HepG2 (cell line): ENCODE data around the gene RGS19. TPM values are rescaled to one million over a fixed set of nuclear protein-coding genes. Genes with fewer than 3 reads are reported as not detected.

ENCODE experiments used
- AGO2 ChIP-seq: fragments of 200-400 bp; formaldehyde crosslinking; optimal IDR thresholded peaks from 2 replicates; pipeline ENCODE3; 2017; ENCODE audit warnings: mild to moderate bottlenecking, low read depth, low read length, moderate library complexity
- CREM ChIP-seq, 2 experiments: sonication (generic) in 1 of 2; formaldehyde crosslinking in 1 of 2; IDR thresholded peaks; 2 replicates each; pipeline versions ENCODE4 v1.4.0 to v1.6.1; 2016 to 2020; ENCODE audit warnings: antibody characterized with exemption in 1 of 2, mild to moderate bottlenecking in 1 of 2, missing genetic modification reagents in 1 of 2
- GRHL1 ChIP-seq: sonication (generic); formaldehyde crosslinking; conservative IDR thresholded peaks from 2 replicates; pipeline ENCODE4 v1.8.0; 2022; ENCODE audit warnings: missing genetic modification reagents
- HMG20A ChIP-seq: IDR thresholded peaks from 2 replicates; pipeline ENCODE4 v1.6.1; 2016; ENCODE audit warnings: borderline replicate concordance
- IKZF4 ChIP-seq: sonication (generic); formaldehyde crosslinking; IDR thresholded peaks from 2 replicates; pipeline ENCODE4 v1.5.1; 2020; ENCODE audit warnings: borderline replicate concordance, mild to moderate bottlenecking, low read depth, missing genetic modification reagents; ENCODE audit errors: not compliant biosample characterization
- KAT2B ChIP-seq: fragments of 150-350 bp; IDR thresholded peaks from 2 replicates; pipeline ENCODE4 v1.6.1; 2014; ENCODE audit warnings: low read depth, low read length, borderline replicate concordance
- KLF11 ChIP-seq: IDR thresholded peaks from 2 replicates; pipeline ENCODE4 v1.6.1; 2016; ENCODE audit warnings: missing compliant biosample characterization
- MTERF4 ChIP-seq: sonication (generic); formaldehyde crosslinking; IDR thresholded peaks from 2 replicates; pipeline ENCODE4 v1.8.0; 2023; ENCODE audit warnings: mild to moderate bottlenecking, missing genetic modification reagents
- PHB2 ChIP-seq: fragments of 450-650 bp; IDR thresholded peaks from 2 replicates; pipeline ENCODE4 v1.6.1; 2018; ENCODE audit not compliant: partially characterized antibody
- PLSCR1 ChIP-seq: sonication (generic); formaldehyde crosslinking; IDR thresholded peaks from 2 replicates; pipeline ENCODE4 v1.5.0; 2020; ENCODE audit warnings: missing genetic modification reagents, mild to moderate bottlenecking, borderline replicate concordance
- RAD51 ChIP-seq: fragments of 450-650 bp; IDR thresholded peaks from 2 replicates; pipeline ENCODE4 v1.6.1; 2016; ENCODE audit warnings: borderline replicate concordance
- RBM22 ChIP-seq: fragments of 200-400 bp; formaldehyde crosslinking; optimal IDR thresholded peaks from 2 replicates; pipeline ENCODE3; 2017; ENCODE audit warnings: mild to moderate bottlenecking, low read length, moderate library complexity
- SAP130 ChIP-seq: IDR thresholded peaks from 2 replicates; pipeline ENCODE4 v1.6.1; 2016; ENCODE audit warnings: low read depth
- SIX4 ChIP-seq: sonication (generic); formaldehyde crosslinking; IDR thresholded peaks from 2 replicates; pipeline ENCODE4 v1.4.0; 2020; ENCODE audit warnings: missing genetic modification reagents
- SUZ12 ChIP-seq: fragments of 150-350 bp; IDR thresholded peaks from 2 replicates; pipeline ENCODE4 v1.6.1; 2014; ENCODE audit warnings: low read depth, low read length
- TARDBP ChIP-seq: sonication (generic); formaldehyde crosslinking; IDR thresholded peaks from 2 replicates; pipeline ENCODE4 v1.8.0; 2022; ENCODE audit warnings: mild to moderate bottlenecking, missing genetic modification reagents
- TERF1 ChIP-seq: sonication (generic); formaldehyde crosslinking; IDR thresholded peaks from 2 replicates; pipeline ENCODE4 v1.8.0; 2022; ENCODE audit warnings: mild to moderate bottlenecking, missing genetic modification reagents, moderate library complexity
- ZMAT5 ChIP-seq: sonication (generic); formaldehyde crosslinking; IDR thresholded peaks from 2 replicates; pipeline ENCODE4 v1.5.0; 2020; ENCODE audit warnings: mild to moderate bottlenecking, low read depth, missing genetic modification reagents, borderline replicate concordance
- ZNF121 ChIP-seq: sonication (generic); formaldehyde crosslinking; IDR thresholded peaks from 2 replicates; pipeline ENCODE4 v1.5.0; 2020; ENCODE audit warnings: mild to moderate bottlenecking, missing genetic modification reagents
- ZNF251 ChIP-seq: sonication (generic); formaldehyde crosslinking; IDR thresholded peaks from 2 replicates; pipeline ENCODE4 v1.9.0; 2021; ENCODE audit warnings: mild to moderate bottlenecking, missing genetic modification reagents
- ZNF674 ChIP-seq: sonication (generic); formaldehyde crosslinking; IDR thresholded peaks from 2 replicates; pipeline ENCODE4 v1.5.0; 2020; ENCODE audit warnings: low read depth, mild to moderate bottlenecking, missing genetic modification reagents
- ZNF879 ChIP-seq: sonication (generic); formaldehyde crosslinking; IDR thresholded peaks from 2 replicates; pipeline ENCODE4 v1.8.1; 2023; ENCODE audit warnings: missing genetic modification reagents
- ZNF883 ChIP-seq: sonication (generic); formaldehyde crosslinking; IDR thresholded peaks from 2 replicates; pipeline ENCODE4 v1.5.1; 2020; ENCODE audit warnings: mild to moderate bottlenecking, missing genetic modification reagents; ENCODE audit errors: not compliant biosample characterization
- ZSCAN31 ChIP-seq: sonication (generic); formaldehyde crosslinking; IDR thresholded peaks from 2 replicates; pipeline ENCODE4 v1.5.0; 2020; ENCODE audit warnings: low read depth, mild to moderate bottlenecking, missing genetic modification reagents
- polyA plus RNA-seq, 8 experiments: library from polyadenylated mRNA; depleted of rRNA in 3 of 8; stranded (reverse) in 7 of 8; unstranded in 1 of 8; fragments of >200 nt; fragmentation: Illumina TruSeq in 4 of 8; extraction: Trizol in 4 of 8; gene quantifications; 2 replicates each; pipeline versions ENCODE4 v1.2.1 to v1.2.3, GENCODE V29; 2011 to 2016; ENCODE audit warnings: low read depth in 4 of 8, missing spikeins in 1 of 8, mixed read lengths in 1 of 8; ENCODE audit not compliant: insufficient read depth in 1 of 8
- total RNA-seq, 5 experiments: library from RNA; depleted of rRNA; stranded (reverse); fragments of >200 nt; fragmentation: Illumina TruSeq; extraction: Trizol; gene quantifications; 2 replicates each; pipeline ENCODE4 v1.2.3, GENCODE V29; 2016; ENCODE audit warnings: low read depth in 1 of 5
- TF ChIP-seq, protein P1 (sequence below): sonication (generic); formaldehyde crosslinking; IDR thresholded peaks from 2 replicates; pipeline ENCODE4 v1.4.0; 2020; ENCODE audit warnings: mild to moderate bottlenecking, missing genetic modification reagents

The RGS19 gene
- total and polyA plus RNA-seq, 2 of the 13 experiments (the other 11 are each of a cell fraction or from before 2014, with no cell fraction given), result 10.7 to 11.9 TPM

DNA sequence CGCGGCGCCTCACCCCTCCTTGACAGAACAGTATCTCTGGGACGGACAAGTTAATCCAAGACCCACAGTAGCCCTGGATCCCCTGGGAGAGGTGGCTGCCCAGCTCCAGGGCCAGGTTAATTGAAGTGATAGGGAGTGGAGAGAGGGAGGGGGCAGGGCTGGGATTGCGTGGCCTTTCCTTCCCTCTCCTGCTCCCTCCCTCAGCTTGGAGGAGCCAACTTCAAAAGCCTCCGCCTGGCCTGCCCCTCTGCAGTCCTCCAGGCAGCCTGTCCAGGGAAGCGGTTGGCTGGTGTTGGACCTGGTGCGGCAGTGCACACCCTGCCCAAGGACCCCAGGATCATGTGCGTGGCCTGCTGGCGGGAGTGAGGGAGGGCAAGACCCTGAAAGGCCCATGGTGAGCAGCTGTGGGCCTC, 43.4 kb downstream of the RGS19 start, which contains the start of gene C20orf204 (continued):
- TF ChIP-seq CREM (IDR thresholded peaks at IDR 0.05) (no peak), CREM (CRISPR knock-in tag; IDR thresholded peaks at IDR 0.05) (no peak), GRHL1 (CRISPR knock-in tag) (no peak), AGO2 (peak; percentile 98), ZNF251 (CRISPR knock-in tag) (peak; percentile 85), PHB2 (no peak), ZNF121 (peak; percentile 53; the same call in 1 of the 2 replicates), KAT2B (no peak), HMG20A (CRISPR knock-in tag) (no peak; the same call in 1 of the 2 replicates), KLF11 (CRISPR knock-in tag) (peak; percentile 81; the same call in 1 of the 2 replicates), ZNF674 (CRISPR knock-in tag) (peak; percentile 78; the same call in 1 of the 2 replicates), ZSCAN31 (CRISPR knock-in tag) (peak; percentile 54), MTERF4 (CRISPR knock-in tag) (no peak), RBM22 (peak; percentile 99), SUZ12 (no peak), TERF1 (CRISPR knock-in tag) (no peak), ZNF883 (CRISPR knock-in tag) (peak; percentile 78), PLSCR1 (CRISPR knock-in tag) (no peak; the same call in 1 of the 2 replicates), ZMAT5 (CRISPR knock-in tag) (no peak), SAP130 (CRISPR knock-in tag) (peak; percentile 94), RAD51 (no peak), TARDBP (CRISPR knock-in tag) (no peak; the same call in 1 of the 2 replicates), IKZF4 (CRISPR knock-in tag) (no peak), ZNF879 (CRISPR knock-in tag) (peak; percentile 66; the same call in 1 of the 2 replicates), SIX4 (CRISPR knock-in tag) (no peak; the same call in 1 of the 2 replicates)
- TF ChIP-seq, protein P1, sequence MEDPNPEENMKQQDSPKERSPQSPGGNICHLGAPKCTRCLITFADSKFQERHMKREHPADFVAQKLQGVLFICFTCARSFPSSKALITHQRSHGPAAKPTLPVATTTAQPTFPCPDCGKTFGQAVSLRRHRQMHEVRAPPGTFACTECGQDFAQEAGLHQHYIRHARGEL (CRISPR knock-in tag), result no peak
